Measurements from ENCODE around the gene PELO. TPM values are rescaled to one million over a fixed set of nuclear protein-coding genes. Genes with fewer than 3 reads are reported as not detected.

Gene PELO
- total RNA-seq: 10 to 100 TPM; 16.5 to 35.8 (median 24.6) TPM

GRCh38 chr5:52787600-52788504 lies at the start of gene PELO, which contains the start of gene ITGA1:
Gene PELO, plus strand, starts transcription at chr5:52787916. Its CDS starts 12,479 bp downstream, at chr5:52800395.
Gene ITGA1, plus strand, starts transcription at chr5:52787916. Its CDS starts 438 bp downstream, at chr5:52788354.
- Histone ChIP-seq H3K36me3 (no peaks in the 10 kb centered on the region), H3K4me1 (no peaks in the 10 kb centered on the region), H3K9me3 (no peaks in the 10 kb centered on the region), H3K4me3 (peak within 1 kb of the TSS; percentile 51 to 59), H3K27me3 (no peaks in the 10 kb centered on the region), H3K27ac (peak within 1 kb of the TSS; percentile 96)
- DNase-seq: peak; percentile 84 to 85
- TF ChIP-seq CTCF (IDR thresholded peaks at IDR 0.05) (peak; percentile 49 to 71 (median 65)), POLR2A (IDR thresholded peaks at IDR 0.05) (peak; percentile 49 to 60)
- intact Hi-C loops (cut with DNase I; ENCODE audit: low total_unique reads): loop anchor here (5.0 kb wide), 1 partner anchor 129 kb away; no protein-coding TSS in a partner anchor

- Histone ChIP-seq H3K27ac (no peak overlapping the region), H3K27me3 (no peaks in the 10 kb centered on the region), H3K36me3 (no peaks in the 10 kb centered on the region), H3K4me3 (no peak overlapping the region), H3K4me1 (no peaks in the 10 kb centered on the region), H3K9me3 (no peaks in the 10 kb centered on the region)
- intact Hi-C loops (cut with DNase I; ENCODE audit: low total_unique reads): no loop called here
- no peak for DNase-seq
- no peak for TF ChIP-seq CTCF (IDR thresholded peaks at IDR 0.05)
- no peak for TF ChIP-seq POLR2A (IDR thresholded peaks at IDR 0.05)
Measured at GRCh38 chr5:52738095-52738506, 49.6 kb upstream of the PELO start.

GRCh38 chr5:52740007-52740406 lies 47.7 kb upstream of the PELO start:
- Histone ChIP-seq H3K36me3 (no peaks in the 10 kb centered on the region), H3K9me3 (no peaks in the 10 kb centered on the region), H3K4me1 (no peaks in the 10 kb centered on the region), H3K27ac (no peak overlapping the region), H3K27me3 (no peaks in the 10 kb centered on the region), H3K4me3 (no peak overlapping the region)
- TF ChIP-seq POLR2A (IDR thresholded peaks at IDR 0.05) (no peak), CTCF (IDR thresholded peaks at IDR 0.05) (no peak)
- intact Hi-C loops (cut with DNase I; ENCODE audit: low total_unique reads): no loop called here
- DNase-seq: no peak

GRCh38 chr5:52743012-52743411 lies 44.7 kb upstream of the PELO start:
- Histone ChIP-seq H3K27ac (no peak overlapping the region), H3K4me3 (no peak overlapping the region), H3K27me3 (no peaks in the 10 kb centered on the region), H3K9me3 (no peaks in the 10 kb centered on the region), H3K36me3 (no peaks in the 10 kb centered on the region), H3K4me1 (no peaks in the 10 kb centered on the region)
- no peak for TF ChIP-seq CTCF (IDR thresholded peaks at IDR 0.05)
- TF ChIP-seq POLR2A (IDR thresholded peaks at IDR 0.05): no peak
- intact Hi-C loops (cut with DNase I; ENCODE audit: low total_unique reads): no loop called here
- DNase-seq: no peak

- Histone ChIP-seq H3K27me3 (no peaks in the 10 kb centered on the region), H3K36me3 (no peaks in the 10 kb centered on the region), H3K9me3 (no peaks in the 10 kb centered on the region), H3K4me3 (no peak overlapping the region), H3K27ac (peak overlapping the region in 1 of 2 donors; percentile 34), H3K4me1 (no peaks in the 10 kb centered on the region)
- TF ChIP-seq CTCF (IDR thresholded peaks at IDR 0.05): no peak
- TF ChIP-seq POLR2A (IDR thresholded peaks at IDR 0.05): no peak
- intact Hi-C loops (cut with DNase I; ENCODE audit: low total_unique reads): no loop called here
- no peak for DNase-seq
Measured at GRCh38 chr5:52743529-52743928, 44.2 kb upstream of the PELO start.
